Suprapubic skin (tissue), 4 donors: ENCODE measurements around the gene ENKUR. TPM values are rescaled to one million over a fixed set of nuclear protein-coding genes. Genes with fewer than 3 reads are reported as not detected.

Source experiments
- DNase-seq, 2 donors: peaks; one replicate each; pipeline ENCODE4 v3.0.0-alpha.2; 2019; ENCODE audit warnings: low spot score in 2 of 2
- H3K27ac ChIP-seq: fragments of 200-600 bp; sonication (generic); one replicate; pipeline ENCODE4 v1.5.1; 2019
- H3K27me3 ChIP-seq: fragments of 200-600 bp; sonication (generic); one replicate; pipeline ENCODE4 v1.5.1; 2019
- H3K36me3 ChIP-seq: fragments of 200-600 bp; sonication (generic); one replicate; pipeline ENCODE4 v1.5.1; 2019
- H3K4me1 ChIP-seq: fragments of 200-600 bp; sonication (generic); one replicate; pipeline ENCODE4 v1.5.1; 2019
- H3K4me3 ChIP-seq: fragments of 200-600 bp; sonication (generic); one replicate; pipeline ENCODE4 v1.5.1; 2019; ENCODE audit warnings: mild to moderate bottlenecking
- H3K9me3 ChIP-seq: fragments of 200-600 bp; sonication (generic); one replicate; pipeline ENCODE4 v1.5.1; 2019
- EP300 ChIP-seq: sonication (generic); formaldehyde crosslinking; IDR thresholded peaks from one replicate; pipeline ENCODE4 v1.6.1; 2017; ENCODE audit warnings: antibody characterized with exemption
- POLR2A ChIP-seq, 2 donors: fragments of 450-650 bp; IDR thresholded peaks; one replicate each; pipeline ENCODE4 v1.6.1; 2017; ENCODE audit warnings: antibody characterized with exemption in 2 of 2, mild to moderate bottlenecking in 2 of 2, moderate library complexity in 2 of 2
- POLR2AphosphoS5 ChIP-seq, 3 donors: sonication (generic); formaldehyde crosslinking; IDR thresholded peaks; one replicate each; pipeline ENCODE4 v1.6.1; 2017; ENCODE audit warnings: antibody characterized with exemption in 3 of 3
- WGBS: methylation state at CpG from one replicate; pipeline ENCODE4 v1.1.5; 2018; 5-methylcytosine and 5-hydroxymethylcytosine counted together
- total RNA-seq, 4 donors: library from RNA; depleted of rRNA; stranded (reverse); fragments of >200 nt; gene quantifications; one replicate each; pipeline ENCODE4 v1.1.0, GENCODE V29; 2016
- TF ChIP-seq, protein P1 (sequence below), 2 donors: fragments of 200-600 bp in 1 of 2; fragments of 450-650 bp in 1 of 2; sonication (generic) in 1 of 2; IDR thresholded peaks; one replicate each; pipeline ENCODE4 v1.5.1; 2016 to 2019; ENCODE audit warnings: antibody characterized with exemption in 2 of 2, mild to moderate bottlenecking in 1 of 2, moderate library complexity in 1 of 2

ENKUR gene
- total RNA-seq, 4 donors from 2014 or later = not detected

DNA sequence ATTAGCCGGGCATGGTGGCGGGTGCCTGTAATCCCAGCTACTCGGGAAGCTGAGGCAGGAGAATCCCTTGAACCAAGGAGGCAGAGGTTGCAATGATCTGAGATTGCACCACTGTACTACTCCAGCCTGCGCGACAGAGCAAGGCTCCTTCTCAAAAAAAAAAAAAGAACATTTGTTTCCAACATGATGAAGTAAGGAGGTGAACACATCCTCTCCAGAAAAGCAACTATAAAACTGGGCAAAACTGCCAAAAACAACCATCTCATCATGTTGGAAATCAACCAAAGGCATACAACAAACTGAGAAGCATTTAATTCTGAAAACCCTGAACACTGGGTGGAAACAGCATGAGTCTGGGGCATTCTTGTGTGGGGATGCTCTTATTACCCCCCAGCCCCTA, 77.9 kb downstream of the ENKUR start:
- Histone ChIP-seq H3K9me3 (no peaks in the 10 kb centered on the region), H3K4me3 (no peak overlapping the region), H3K36me3 (no peaks in the 10 kb centered on the region), H3K27ac (no peak overlapping the region), H3K4me1 (no peaks in the 10 kb centered on the region), H3K27me3 (no peaks in the 10 kb centered on the region)
- 93% methylated on average over 5 of the region's 5 CpGs for WGBS
- TF ChIP-seq, protein P1, sequence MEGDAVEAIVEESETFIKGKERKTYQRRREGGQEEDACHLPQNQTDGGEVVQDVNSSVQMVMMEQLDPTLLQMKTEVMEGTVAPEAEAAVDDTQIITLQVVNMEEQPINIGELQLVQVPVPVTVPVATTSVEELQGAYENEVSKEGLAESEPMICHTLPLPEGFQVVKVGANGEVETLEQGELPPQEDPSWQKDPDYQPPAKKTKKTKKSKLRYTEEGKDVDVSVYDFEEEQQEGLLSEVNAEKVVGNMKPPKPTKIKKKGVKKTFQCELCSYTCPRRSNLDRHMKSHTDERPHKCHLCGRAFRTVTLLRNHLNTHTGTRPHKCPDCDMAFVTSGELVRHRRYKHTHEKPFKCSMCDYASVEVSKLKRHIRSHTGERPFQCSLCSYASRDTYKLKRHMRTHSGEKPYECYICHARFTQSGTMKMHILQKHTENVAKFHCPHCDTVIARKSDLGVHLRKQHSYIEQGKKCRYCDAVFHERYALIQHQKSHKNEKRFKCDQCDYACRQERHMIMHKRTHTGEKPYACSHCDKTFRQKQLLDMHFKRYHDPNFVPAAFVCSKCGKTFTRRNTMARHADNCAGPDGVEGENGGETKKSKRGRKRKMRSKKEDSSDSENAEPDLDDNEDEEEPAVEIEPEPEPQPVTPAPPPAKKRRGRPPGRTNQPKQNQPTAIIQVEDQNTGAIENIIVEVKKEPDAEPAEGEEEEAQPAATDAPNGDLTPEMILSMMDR (IDR thresholded peaks at IDR 0.05) = no peak
- TF ChIP-seq POLR2A (IDR thresholded peaks at IDR 0.05) (no peak), EP300 (no peak), POLR2AphosphoS5 (IDR thresholded peaks at IDR 0.05) (no peak)
- no peak for DNase-seq

DNA sequence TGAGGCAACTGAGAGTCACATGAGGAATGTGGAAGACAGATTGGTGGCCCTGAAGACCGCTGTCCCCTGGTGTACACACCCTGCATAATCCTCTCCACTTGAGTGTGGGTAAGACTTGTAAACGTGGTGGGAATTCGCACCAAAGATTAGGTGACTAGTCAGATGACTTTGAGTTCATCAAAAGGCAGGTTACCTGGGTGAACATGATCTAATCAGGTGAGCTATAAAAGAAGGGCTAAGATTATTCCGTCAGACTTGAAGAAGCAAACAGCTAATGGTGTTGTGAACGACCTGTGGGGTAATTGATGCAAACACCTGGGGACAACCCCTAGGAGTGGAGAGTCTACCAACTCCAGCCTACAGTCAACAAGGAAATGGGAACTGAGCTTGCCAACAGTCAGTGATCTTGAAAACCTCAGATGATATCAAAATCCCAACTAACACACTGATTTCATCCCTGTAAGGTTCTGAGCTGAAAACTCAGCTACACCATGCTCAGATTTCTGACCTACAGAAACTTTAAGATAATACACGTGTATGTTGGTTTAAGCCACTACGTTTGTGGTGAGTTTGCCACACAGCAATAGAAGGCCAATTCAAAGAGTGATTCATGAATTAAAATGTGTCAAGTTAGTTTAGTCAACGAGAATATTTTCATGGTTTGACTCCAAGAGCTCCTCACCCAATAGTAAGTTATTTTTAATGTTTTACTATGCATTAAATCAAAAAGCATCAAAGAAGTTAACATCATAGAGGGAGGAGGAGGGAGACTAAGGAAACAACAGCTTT, 80.3 kb downstream of the ENKUR start:
- no peaks in the 10 kb centered on the region for H3K4me1 ChIP-seq
- H3K36me3 ChIP-seq = no peaks in the 10 kb centered on the region
- no peaks in the 10 kb centered on the region for H3K9me3 ChIP-seq
- no peak for DNase-seq
- no peaks in the 10 kb centered on the region for H3K27me3 ChIP-seq
- H3K27ac ChIP-seq = no peak overlapping the region
- TF ChIP-seq, protein P1 (IDR thresholded peaks at IDR 0.05) = no peak
- TF ChIP-seq EP300 = no peak
- no peak for TF ChIP-seq POLR2AphosphoS5 (IDR thresholded peaks at IDR 0.05)
- no peak for TF ChIP-seq POLR2A (IDR thresholded peaks at IDR 0.05)
- 77% methylated on average over 8 of the region's 8 CpGs for WGBS
- H3K4me3 ChIP-seq = no peak overlapping the region

Other genes starting within 250 kb of the ENKUR start
- gene PRTFDC1, start 63.6 kb downstream of the ENKUR start, total RNA-seq = under 1 TPM; 0.40 to 0.76 (median 0.69) TPM
- 1 to 10 TPM; 1.1 to 2.2 (median 2.0) TPM for gene THNSL1, start 454 bp upstream of the ENKUR start, total RNA-seq
- gene GPR158, start 158.8 kb upstream of the ENKUR start, total RNA-seq = under 1 TPM in 1 of 4 donors, not detected in 3; 0.18 TPM